ENCODE measurements around the gene SLC37A3.
"Not testable (repeated sequence)": the region's sequence is repeated elsewhere in the genome, so short reads cannot be mapped to it uniquely, and the experiment has no call there.

The SLC37A3 gene, protein sequence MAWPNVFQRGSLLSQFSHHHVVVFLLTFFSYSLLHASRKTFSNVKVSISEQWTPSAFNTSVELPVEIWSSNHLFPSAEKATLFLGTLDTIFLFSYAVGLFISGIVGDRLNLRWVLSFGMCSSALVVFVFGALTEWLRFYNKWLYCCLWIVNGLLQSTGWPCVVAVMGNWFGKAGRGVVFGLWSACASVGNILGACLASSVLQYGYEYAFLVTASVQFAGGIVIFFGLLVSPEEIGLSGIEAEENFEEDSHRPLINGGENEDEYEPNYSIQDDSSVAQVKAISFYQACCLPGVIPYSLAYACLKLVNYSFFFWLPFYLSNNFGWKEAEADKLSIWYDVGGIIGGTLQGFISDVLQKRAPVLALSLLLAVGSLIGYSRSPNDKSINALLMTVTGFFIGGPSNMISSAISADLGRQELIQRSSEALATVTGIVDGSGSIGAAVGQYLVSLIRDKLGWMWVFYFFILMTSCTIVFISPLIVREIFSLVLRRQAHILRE

DNA sequence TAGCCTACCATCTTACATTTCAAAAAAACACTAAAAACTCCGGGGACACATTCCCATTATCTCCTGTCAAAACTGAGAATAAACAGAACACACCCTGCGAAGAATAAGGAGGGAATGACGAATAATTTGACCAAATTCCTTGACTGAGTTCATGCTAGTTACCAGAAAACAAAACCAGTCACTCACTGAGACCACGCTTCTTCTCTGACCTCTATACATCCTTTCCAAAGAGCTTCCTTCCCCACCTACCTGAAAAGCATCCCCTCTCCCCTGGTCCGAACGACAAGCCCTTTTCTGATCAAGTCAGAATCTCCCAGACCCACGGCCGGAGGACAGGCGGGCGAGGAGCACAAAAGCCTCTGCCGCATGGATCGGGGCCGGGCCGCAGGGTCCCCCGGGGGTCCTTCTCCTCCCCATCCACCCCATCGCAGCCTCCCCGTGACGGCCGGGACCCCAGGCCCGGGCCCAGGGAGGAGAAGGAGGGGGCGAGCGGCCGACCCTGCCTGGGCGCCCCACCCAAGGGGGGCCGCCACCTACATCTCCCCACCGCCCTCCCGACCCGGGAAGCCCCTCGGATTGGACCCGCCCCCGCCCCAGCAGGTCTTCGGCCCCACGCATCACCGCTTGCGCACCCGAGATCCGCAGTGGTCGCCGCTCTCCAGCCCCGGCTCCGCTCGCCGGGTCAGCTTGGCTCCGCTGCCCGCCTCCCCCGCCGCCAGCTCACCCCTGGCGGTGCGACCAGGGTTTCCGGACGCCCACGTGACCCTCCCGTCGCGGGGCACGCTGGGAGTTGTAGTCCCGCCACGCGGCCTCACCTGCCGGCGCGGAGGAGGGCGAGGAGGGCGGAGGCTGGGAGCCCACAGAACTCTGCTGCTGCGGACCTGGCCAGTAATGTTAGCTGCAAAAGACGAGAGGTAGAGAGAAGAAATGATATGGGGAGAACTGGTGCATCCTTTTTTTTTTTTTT is at the start of gene SLC37A3:
TSS of gene SLC37A3 (minus strand) at position 747 of the 967 bp plus-strand sequence. CDS start 16,004 bp downstream, outside the sequence.
- peak; percentile 82 for DNase-seq (ENCODE audit: low read depth)

DNA sequence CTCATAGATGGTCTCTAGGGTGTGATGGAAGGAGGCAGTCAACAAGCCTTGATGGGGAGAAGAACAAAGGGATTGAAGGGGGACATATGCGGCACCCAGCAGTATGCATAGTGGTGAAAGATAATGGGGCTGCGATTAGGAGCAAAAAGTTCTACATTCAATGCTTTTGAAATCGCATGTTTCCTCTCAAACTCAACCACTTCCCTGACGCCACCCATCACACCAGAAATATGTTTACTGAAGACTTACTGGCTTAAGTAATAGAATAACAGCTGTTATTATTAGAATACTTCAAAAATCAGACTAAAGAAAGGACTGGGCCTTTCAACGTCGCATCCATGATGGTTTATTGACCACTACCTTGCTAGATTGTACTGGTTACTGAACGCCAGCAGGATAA is 49.5 kb upstream of the SLC37A3 start:
- DNase-seq (ENCODE audit: low read depth): no peak

DNA sequence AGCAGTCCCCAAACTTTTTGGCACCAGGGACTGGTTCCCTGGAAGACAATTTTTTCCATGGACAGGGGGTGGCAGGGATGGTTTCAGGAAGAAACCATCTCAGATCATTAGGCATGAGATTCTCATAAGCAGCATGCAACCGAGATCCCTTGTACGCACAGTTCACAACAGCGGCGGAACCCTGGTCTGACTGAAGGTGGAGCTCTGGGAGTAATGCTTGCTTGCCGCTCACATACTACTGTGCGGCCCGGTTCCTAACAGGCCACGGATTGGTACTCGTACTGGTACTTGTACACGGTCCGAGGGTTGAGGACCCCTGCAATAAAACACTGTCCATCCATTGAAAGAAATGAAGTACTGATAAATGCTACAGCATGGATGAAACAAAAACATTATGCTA is 48.1 kb upstream of the SLC37A3 start:
- DNase-seq (ENCODE audit: low read depth): no peak

DNA sequence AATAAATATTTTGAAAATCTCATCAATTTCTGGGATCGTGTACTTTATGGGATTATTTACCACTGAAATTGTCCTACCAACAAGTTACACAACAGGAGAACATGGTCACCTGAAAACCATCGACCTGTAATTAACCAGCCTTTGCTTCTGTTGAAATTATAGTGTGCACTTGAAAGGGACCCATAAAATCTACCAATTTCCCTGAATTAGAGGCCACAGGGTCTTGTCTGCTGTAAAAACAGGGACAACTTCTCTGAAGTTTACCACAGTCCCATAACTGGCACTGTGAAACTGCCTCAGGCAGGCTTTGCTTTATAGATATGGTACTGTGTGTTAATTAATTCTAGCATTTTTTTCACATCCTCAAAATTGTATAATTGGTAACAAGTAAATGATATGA is 43.2 kb upstream of the SLC37A3 start:
- no peak for DNase-seq (ENCODE audit: low read depth)

DNA sequence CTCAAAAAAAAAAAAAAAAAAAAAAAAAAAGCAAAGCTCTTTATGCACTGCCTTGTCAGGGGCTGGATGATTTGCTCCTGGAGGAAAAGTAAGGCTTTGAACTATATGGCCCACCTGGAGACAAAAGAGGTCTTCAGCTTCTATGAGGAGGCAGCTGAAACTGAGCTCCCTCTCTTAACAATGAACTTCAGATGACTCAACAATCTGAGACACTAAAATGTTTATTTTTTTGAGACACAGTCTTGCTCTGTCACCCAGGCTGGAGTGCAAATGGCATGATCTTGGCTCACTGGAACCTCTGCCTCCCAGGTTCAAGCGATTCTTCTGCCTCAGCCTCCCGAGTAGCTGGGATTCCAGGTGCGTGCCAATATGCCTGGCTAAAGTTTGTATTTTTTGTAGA is 42.3 kb upstream of the SLC37A3 start:
- DNase-seq (ENCODE audit: low read depth): no peak

DNA sequence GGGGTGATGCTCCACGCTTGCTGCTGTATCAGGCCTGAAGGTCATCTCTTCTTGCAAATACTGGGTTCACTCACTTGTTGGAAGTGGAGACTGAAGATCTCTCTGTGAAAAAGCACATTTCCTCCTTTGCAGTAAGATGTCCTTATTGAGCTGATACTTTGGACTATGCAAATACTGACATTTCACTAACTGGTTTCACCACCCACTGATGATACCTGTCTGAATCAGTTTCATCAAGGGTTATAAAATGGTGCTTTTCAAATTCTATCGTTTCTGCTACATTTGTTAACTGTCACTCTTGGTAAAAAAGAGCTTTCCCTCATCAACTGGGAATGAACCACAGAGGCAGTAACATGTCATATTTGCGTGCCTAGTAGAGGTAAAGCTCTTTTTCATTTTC is 41.0 kb upstream of the SLC37A3 start:
- no peak for DNase-seq (ENCODE audit: low read depth)

DNA sequence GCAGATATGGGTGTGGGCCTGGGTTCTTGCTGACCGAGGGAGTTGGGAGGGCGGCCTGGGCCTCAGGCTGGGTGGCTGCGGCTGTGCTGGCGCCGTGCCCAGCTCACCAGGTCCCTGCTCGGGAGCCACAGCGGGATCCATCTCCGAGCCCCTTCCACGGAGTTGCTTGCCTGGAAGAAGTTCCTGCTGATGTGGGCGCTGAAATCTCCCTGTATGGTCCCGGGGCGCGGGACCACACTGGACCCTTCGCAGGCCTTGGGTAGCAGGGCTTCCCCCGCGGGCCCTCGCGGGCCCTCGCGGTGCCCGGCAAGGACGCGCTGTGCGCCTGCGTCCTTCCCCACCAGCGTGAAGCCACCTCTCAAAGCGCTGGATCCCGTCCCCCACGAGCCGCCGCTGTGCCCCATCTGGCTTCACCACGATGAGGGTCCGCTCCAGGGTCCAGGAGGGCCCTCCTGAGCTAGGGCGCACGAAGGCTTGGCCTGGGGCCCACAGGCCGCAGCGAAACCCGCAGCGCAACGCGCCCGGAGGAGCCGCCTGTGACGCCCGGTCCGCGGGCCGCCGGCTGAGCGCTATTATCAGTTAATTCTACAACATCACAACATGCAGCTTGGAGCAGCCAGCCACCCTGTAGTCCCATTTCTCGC is 37.0 kb upstream of the SLC37A3 start:
- no peak for DNase-seq (ENCODE audit: low read depth)

DNA sequence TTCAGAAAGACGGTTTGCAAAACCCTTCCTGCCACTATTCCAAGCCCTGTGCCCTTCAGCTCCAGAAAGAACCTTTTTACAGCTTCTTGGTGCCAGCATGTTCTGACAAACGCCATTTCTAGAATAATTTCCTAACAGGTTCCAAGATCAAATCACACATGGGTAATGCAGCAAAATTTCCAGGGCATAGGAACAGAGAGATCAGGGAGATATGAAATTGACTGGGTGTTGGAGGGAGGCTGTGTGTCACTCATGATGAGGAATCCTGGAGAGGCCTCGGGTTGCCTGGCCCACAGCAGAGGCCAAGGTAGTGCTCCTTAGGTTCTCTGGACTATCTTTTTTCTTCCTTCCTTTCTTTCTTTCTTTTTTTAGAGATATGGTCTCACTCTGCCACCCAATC is 35.1 kb upstream of the SLC37A3 start:
- DNase-seq (ENCODE audit: low read depth): no peak

DNA sequence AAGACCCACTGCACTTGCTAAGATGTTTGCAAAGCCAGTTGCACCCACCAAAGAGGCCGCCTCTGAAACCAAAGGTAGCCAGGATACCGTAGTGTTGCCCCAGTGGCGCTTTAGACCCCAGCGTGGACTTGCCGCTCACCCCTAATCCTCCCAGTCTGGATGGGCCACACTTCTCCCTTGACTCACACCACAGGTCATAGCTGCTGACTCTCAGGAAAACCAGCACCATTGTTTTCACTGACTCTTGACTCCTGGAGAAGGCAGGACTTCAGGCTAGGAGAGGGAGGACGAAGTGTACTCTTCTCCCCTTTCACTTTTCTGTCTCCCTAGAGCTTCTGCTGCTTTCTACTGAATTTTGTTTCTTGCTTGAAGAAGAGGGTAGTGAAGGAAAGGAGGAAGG is 27.8 kb upstream of the SLC37A3 start:
- no peak for DNase-seq (ENCODE audit: low read depth)

DNA sequence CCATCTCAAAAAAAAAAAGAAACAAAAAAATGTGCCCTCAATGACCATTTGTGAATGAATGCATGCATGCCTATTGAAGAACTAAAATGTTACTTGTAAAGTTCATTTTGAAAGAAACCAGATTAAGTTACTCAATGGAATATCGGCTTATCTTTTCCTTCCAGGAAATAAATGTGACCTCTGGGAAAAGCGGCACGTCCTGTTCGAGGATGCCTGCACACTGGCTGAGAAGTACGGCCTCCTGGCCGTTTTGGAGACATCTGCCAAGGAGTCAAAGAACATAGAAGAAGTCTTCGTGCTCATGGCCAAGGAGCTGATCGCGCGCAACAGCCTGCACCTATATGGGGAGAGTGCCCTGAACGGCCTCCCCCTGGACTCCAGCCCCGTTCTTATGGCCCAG is 27.4 kb upstream of the SLC37A3 start:
- no peak for DNase-seq (ENCODE audit: low read depth)

DNA sequence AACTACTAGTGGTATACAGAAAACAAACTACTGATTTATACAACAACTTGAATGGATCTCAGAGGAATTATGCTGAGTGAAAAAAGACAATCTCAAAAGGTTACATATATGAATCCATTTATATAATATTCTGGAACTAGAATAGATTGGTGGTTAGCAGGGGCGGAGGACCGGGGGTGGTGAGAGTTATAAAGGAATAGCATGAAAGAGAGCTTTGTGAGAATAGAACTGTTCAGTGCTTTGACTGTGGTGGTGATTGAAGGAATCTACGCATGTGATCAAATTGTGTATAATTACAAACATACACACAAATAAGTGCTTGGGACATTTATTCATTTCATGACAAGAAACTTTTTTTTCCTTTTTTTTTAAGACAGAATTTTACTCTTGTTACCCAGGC is 25.2 kb upstream of the SLC37A3 start:
- DNase-seq (ENCODE audit: low read depth): no peak

DNA sequence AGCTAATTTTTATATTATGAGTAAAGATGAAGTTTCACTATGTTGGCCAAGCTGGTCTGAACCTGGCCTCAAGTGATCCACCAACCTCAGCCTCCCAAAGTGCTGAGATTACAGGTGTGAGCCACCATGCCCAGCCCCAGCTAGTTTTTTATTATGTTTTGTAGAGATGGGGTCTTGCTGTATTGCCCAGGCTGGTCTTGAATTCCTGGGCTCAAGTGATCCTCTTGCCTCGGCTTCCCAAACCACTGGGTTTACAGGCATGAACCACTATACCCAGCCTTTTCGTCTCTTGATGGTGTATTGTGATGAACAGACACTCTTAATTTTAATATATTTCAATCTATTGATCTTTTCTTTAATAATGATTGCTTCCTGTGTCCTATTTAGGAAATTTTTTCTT is 23.2 kb upstream of the SLC37A3 start:
- DNase-seq (ENCODE audit: low read depth): no peak

DNA sequence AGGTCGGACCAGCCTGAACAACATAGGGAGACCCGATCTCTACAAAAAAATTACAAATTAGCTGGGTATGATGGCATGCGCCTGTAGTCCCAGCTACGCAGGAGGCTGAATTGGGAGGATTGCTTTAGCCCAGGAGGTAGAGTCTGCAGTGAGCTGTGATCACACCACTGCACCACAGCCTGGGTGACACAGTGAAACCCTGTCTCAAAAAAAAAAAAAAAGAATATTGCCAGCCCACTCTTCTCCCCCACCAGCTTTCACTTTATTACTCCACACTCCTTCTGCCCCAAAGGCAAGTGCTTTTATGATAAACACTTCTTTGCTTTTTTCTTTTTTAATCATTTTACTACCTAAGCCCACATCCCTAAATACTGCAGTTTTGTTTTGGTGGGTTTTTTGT is 20.3 kb upstream of the SLC37A3 start:
- no peak for DNase-seq (ENCODE audit: low read depth)

DNA sequence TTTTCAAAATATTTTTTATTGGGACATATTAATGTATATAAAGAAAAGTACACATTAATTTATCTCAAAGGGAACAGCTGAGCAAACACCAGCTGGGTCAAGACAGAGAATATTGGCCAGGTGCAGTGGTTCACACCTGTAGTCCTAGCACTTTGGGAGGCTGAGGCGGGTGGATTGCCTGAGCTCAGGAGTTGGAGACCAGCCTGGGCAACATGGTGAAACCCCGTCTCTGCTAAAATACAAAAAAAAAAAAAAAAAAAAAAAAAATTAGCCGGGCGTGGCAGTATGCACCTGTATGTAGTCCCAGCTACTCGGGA is 19.8 kb upstream of the SLC37A3 start:
- DNase-seq (ENCODE audit: low read depth): not testable (repeated sequence)

DNA sequence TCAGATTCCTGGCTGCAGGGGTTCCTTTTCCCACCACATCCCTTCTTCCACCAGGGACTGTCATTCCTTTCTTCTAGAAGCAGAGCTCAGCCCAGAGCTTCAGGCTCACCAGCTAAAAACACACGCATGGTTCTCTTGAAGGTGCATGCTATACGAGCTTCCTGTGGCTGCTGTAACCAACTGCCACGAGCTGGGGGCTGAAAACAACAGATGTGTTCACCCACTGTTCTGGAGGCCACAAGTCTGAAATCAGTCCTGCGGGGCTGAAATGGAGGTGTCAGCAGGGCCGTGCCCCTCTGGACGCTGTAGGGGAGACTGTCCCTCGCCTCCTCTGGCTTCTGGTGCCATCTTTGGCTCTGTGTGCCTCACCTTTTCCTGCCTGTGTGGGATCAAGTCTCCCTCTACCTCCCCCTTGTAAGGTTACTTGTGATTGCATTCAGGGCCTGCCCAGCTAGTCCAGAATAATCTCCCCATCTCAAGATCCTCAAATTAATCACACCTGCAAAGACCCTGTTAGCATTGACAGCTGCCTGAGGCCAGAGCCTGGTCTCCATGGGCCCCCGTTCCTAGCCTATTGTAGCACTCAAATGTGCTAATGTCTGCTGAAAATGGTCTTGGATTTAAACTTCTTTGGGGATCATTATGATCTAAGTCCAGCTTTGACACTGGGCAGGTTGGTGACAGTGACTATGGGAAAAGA is 19.3 kb upstream of the SLC37A3 start:
- DNase-seq (ENCODE audit: low read depth): no peak

DNA sequence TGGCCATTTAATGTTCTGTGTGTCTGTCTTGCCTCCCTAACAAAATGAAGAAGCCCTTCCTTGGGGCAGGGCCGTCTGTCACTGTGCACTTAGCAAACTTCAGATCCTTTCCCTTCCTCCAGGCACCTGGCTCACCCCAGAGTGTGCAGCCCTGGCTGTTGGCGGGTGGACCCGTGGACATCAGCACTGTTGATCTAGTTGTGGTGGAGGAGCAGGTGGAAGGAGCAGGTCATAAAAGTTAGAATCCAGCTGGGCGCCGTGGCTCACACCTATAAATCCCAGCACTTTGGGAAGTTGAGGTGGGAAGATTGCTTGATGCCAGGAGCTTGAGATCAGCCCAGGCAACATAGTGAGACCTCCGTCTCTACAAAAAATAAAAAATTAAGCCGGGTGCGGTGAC is 18.2 kb upstream of the SLC37A3 start:
- no peak for DNase-seq (ENCODE audit: low read depth)

DNA sequence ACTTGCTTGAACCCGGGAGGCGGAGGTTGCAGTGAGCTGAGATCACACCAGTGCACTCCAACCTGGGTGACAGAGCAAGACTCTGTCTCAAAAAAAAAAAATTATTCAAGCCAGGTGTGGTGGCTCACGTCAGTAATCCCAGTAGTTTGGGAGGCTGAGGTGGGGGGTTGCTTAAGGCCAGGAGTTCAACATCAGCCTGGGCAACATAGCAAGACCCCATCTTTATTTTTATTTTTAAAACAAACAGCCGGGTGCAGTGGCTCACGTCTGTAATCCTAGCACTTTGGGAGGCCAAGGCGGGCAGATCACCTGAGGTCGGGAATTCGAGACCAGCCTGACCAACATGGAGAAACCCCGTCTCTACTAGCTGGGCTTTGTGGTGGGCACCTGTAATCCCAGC is 17.5 kb upstream of the SLC37A3 start:
- not testable (repeated sequence) for DNase-seq (ENCODE audit: low read depth)

DNA sequence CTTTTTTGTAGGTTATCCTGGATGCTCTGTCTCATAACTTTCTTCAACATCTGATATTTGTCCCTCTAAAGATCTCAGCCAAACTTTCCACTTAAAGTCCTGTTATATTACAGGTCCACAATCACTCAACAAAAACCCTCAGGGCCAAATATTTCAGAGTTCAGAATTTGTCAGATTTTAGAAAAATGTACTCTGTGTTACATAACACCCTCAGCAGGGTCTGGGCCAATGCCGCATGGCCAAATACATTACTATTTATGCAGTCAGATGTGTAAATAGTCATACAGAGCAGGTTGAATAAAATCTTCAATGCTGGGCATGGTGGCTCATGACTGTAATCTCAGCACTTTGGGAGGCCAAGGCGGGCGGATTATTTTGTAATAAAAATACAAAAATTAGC is 17.0 kb upstream of the SLC37A3 start:
- no peak for DNase-seq (ENCODE audit: low read depth)

DNA sequence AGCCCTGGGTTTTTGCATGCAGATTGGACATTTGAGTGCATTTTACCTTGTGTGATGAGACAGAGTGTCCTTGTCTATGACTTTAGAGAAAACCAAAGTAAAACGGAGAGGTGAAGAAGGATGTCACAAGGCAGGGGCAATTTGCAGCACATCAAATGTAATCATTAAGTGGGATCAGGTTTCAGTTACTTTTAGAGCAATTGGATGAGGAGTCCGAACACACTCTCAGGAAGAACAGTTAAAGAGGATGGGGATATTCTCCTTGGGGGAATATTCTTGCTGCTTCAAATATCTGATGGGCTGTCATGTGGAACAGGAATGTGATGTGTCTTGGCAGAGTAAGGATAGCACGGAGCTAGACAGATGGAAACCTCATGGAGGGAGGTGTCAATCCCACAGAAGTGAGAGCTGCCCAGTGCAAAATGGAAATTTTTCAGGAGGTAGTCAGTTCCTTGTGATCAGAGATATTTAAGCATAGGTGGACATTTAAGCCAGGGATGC is 6.3 kb upstream of the SLC37A3 start:
- DNase-seq (ENCODE audit: low read depth): no peak

DNA sequence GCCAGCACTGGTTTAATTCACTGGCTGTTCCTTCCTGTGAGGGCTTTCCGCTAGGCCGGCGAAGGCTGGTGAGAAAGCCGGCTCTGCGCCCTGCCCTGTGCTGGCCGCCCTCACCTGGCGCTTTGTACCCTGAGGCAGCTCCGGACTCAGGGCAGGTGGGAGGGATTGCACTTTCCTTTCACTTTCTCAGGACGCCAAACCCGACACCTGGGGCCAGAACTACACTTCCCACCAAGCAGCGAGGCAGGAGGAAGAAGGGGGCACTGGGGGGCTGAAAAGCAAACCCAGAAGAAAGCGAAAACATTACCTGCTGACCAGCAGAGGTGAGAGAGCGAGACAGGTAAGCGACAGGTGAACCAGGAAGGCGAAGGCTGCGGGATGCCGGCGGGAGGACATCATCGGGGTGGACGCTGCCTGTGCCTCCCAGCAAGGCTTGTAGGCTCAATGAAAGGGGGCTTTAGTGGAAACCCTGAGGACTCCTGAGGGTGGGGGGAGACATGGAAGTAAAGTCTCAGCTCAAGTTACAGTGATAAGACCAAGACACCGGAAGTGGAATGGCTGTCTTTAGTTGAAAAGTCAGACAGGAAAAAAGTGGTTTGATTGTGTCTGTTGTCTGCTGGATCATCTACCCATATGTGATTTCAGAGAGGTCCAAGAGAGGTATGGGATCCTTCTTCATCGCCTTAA is 5.7 kb upstream of the SLC37A3 start, which contains the start of gene RAB19:
TSS of gene RAB19 (plus strand) at position 181 of the 687 bp plus-strand sequence. CDS start 3,589 bp downstream, outside the sequence.
- DNase-seq (ENCODE audit: low read depth): peak; percentile 11

All from stimulated activated CD8-positive, alpha-beta memory T cell treated with anti-CD3 and anti-CD28 coated beads, Interleukin-4, amount 100 ng/mL, for 24 hours (primary cell).